ENCODE data around the gene WSCD1.

Gene WSCD1

DNA sequence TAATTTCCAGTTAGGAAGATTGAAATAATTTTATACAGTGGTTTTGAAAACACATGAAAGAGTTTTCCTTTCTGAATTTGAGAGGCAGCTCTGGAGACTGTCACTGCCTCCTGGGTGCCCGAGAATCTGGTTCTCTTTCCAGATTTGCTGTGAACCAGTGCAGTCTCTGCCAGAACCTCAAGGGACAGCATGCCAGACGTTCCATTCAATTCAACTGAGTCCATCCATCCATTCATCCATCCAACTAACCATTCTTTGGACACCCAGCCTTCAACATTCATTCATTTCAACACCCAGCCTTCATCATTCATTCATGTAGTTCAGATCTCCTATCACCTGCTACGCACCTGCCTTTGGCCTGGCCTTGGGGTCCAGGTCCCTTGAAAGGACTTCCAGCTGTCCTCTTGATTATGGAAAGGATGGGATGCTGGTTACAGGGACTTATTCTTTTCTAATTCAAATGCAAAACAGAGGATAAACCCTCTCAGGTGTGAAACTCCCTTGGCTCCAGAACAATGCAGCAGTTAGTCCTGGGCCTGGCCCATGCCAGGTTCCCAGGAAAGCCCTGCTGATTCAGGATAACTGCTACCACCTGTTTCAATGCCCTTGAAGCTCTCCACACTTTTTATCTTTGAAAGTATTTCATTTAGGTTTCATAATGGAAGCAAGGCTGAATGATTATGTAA, 68.7 kb downstream of the WSCD1 start:
- no peaks in the 10 kb centered on the region for H3K36me3 Mint-ChIP-seq (ENCODE audit: low read depth)
- no peak overlapping the region for H3K4me3 Mint-ChIP-seq
- H3K9me3 Mint-ChIP-seq, result no peaks in the 10 kb centered on the region
- H3K27ac Mint-ChIP-seq, result no peak overlapping the region
- peaks cover 26% of the 10 kb centered on the region for H3K4me1 Mint-ChIP-seq
- TF ChIP-seq, protein P1, sequence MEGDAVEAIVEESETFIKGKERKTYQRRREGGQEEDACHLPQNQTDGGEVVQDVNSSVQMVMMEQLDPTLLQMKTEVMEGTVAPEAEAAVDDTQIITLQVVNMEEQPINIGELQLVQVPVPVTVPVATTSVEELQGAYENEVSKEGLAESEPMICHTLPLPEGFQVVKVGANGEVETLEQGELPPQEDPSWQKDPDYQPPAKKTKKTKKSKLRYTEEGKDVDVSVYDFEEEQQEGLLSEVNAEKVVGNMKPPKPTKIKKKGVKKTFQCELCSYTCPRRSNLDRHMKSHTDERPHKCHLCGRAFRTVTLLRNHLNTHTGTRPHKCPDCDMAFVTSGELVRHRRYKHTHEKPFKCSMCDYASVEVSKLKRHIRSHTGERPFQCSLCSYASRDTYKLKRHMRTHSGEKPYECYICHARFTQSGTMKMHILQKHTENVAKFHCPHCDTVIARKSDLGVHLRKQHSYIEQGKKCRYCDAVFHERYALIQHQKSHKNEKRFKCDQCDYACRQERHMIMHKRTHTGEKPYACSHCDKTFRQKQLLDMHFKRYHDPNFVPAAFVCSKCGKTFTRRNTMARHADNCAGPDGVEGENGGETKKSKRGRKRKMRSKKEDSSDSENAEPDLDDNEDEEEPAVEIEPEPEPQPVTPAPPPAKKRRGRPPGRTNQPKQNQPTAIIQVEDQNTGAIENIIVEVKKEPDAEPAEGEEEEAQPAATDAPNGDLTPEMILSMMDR (IDR thresholded peaks at IDR 0.05; ENCODE audit: unreplicated experiment in 3 of 3), result no peak
- H3K27me3 Mint-ChIP-seq (ENCODE audit: low read depth), result peaks cover 17% of the 10 kb centered on the region

- Mint-ChIP-seq H3K36me3 (ENCODE audit: low read depth) (no peaks in the 10 kb centered on the region), H3K27me3 (ENCODE audit: low read depth) (peaks cover 16% of the 10 kb centered on the region), H3K9me3 (no peaks in the 10 kb centered on the region), H3K4me1 (peaks cover 25% of the 10 kb centered on the region), H3K27ac (no peak overlapping the region), H3K4me3 (no peak overlapping the region)
- TF ChIP-seq, protein P1 (IDR thresholded peaks at IDR 0.05; ENCODE audit: unreplicated experiment in 3 of 3), result no peak
These were observed 69.3 kb downstream of the WSCD1 start for GRCh38 chr17:6139447-6139832.

GRCh38 chr17:6140188-6140587, 70.0 kb downstream of the WSCD1 start:
- Mint-ChIP-seq H3K36me3 (ENCODE audit: low read depth) (no peaks in the 10 kb centered on the region), H3K9me3 (no peaks in the 10 kb centered on the region), H3K27ac (no peak overlapping the region), H3K4me1 (peaks cover 18% of the 10 kb centered on the region), H3K27me3 (ENCODE audit: low read depth) (peaks cover 12% of the 10 kb centered on the region), H3K4me3 (no peak overlapping the region)
- TF ChIP-seq, protein P1 (IDR thresholded peaks at IDR 0.05; ENCODE audit: unreplicated experiment in 3 of 3), result no peak

DNA sequence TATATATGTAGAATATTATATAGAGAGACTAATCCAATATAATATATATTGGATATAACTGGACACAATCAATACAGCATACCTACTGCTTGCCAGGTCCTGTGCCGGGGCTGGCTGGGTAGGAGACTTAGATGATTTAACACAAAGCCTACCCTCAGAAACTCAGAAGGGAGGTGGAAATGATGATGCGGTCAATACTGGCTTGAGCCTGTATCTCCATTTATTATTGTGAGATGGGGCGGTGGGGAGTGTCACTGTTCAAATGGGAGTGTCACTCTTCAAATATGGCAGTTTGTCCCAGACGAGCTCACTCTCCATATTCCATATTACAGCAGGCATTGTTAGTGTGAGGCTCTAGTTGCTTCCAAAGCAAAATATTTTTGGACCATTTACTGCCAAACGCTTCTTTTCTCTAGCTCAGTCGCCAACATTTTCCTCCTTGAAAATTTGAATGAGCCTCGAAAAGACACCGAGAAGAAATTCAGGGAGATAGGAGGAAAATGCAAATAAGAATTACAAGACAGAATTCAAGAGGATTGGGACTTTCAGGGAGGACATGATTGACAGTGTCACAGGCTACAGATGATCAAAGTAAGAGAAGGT, 70.7 kb downstream of the WSCD1 start:
- H3K9me3 Mint-ChIP-seq, result no peaks in the 10 kb centered on the region
- no peak overlapping the region for H3K27ac Mint-ChIP-seq
- no peaks in the 10 kb centered on the region for H3K36me3 Mint-ChIP-seq (ENCODE audit: low read depth)
- H3K27me3 Mint-ChIP-seq (ENCODE audit: low read depth), result peaks cover 12% of the 10 kb centered on the region
- no peak overlapping the region for H3K4me3 Mint-ChIP-seq
- TF ChIP-seq, protein P1 (IDR thresholded peaks at IDR 0.05; ENCODE audit: unreplicated experiment in 3 of 3), result no peak
- peaks cover 18% of the 10 kb centered on the region for H3K4me1 Mint-ChIP-seq

GRCh38 chr17:6142701-6143100, 72.5 kb downstream of the WSCD1 start:
- H3K36me3 Mint-ChIP-seq (ENCODE audit: low read depth), result no peaks in the 10 kb centered on the region
- no peak overlapping the region for H3K4me3 Mint-ChIP-seq
- H3K4me1 Mint-ChIP-seq, result peaks cover 11% of the 10 kb centered on the region
- TF ChIP-seq, protein P1 (IDR thresholded peaks at IDR 0.05; ENCODE audit: unreplicated experiment in 3 of 3), result no peak
- no peaks in the 10 kb centered on the region for H3K9me3 Mint-ChIP-seq
- no peak overlapping the region for H3K27ac Mint-ChIP-seq
- peaks cover 17% of the 10 kb centered on the region for H3K27me3 Mint-ChIP-seq (ENCODE audit: low read depth)

DNA sequence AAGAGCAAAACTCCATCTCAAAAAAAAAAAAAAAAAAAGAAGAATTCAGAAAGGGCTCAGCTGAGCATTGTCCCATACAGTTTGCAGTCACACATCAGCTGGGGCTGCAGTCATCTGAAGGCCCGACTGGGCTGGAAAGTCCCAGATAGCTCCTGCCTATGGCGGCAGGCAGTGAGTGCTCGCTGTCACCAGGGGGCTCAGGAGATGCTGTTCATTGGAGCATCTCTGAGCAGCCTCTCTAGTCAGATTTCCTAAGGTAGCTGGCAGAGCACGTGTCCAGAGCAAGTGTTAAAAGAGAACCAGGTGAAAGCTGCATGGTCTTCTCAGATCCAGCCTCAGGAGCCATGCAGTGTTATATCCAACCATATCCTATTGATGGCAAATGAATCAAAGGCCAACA, 75.8 kb downstream of the WSCD1 start:
- no peaks in the 10 kb centered on the region for H3K4me1 Mint-ChIP-seq
- TF ChIP-seq, protein P1 (IDR thresholded peaks at IDR 0.05; ENCODE audit: unreplicated experiment in 3 of 3), result no peak
- no peak overlapping the region for H3K4me3 Mint-ChIP-seq
- no peaks in the 10 kb centered on the region for H3K36me3 Mint-ChIP-seq (ENCODE audit: low read depth)
- no peak overlapping the region for H3K27ac Mint-ChIP-seq
- H3K27me3 Mint-ChIP-seq (ENCODE audit: low read depth), result peaks cover 28% of the 10 kb centered on the region
- H3K9me3 Mint-ChIP-seq, result no peaks in the 10 kb centered on the region
